AG10803 (cell line): ENCODE measurements around the gene IKZF1.

Source experiments
- DNase-seq: peaks from one replicate; pipeline ENCODE4 v3.0.0; 2010; ENCODE audit warnings: low read depth
- H3K4me3 ChIP-seq: 2 replicates; pipeline ENCODE4 v1.5.1; 2011; ENCODE audit warnings: mild to moderate bottlenecking, low read length, control low read depth
- CTCF ChIP-seq: conservative IDR thresholded peaks from 2 replicates; pipeline ENCODE4 v1.5.1; 2011; ENCODE audit warnings: mild to moderate bottlenecking, low read length, control low read depth, inconsistent platforms

Gene IKZF1

GRCh38 chr7:50393547-50394252, 89.2 kb downstream of the IKZF1 start:
- TF ChIP-seq CTCF, result no peak
- no peak for DNase-seq
- H3K4me3 ChIP-seq, result no peak overlapping the region

- DNase-seq, result no peak
- H3K4me3 ChIP-seq, result no peak overlapping the region
- TF ChIP-seq CTCF, result no peak
Measured at GRCh38 chr7:50394315-50394714, 89.8 kb downstream of the IKZF1 start.

- H3K4me3 ChIP-seq, result no peak overlapping the region
- no peak for TF ChIP-seq CTCF
- DNase-seq, result no peak
Measured at GRCh38 chr7:50396856-50397255, 92.3 kb downstream of the IKZF1 start.

GRCh38 chr7:50397320-50397970, 92.9 kb downstream of the IKZF1 start:
- no peak for DNase-seq
- H3K4me3 ChIP-seq, result no peak overlapping the region
- TF ChIP-seq CTCF, result no peak

GRCh38 chr7:50397971-50398324, 93.4 kb downstream of the IKZF1 start:
- no peak overlapping the region for H3K4me3 ChIP-seq
- TF ChIP-seq CTCF, result no peak
- no peak for DNase-seq

GRCh38 chr7:50399206-50399605, 94.7 kb downstream of the IKZF1 start:
- no peak for TF ChIP-seq CTCF
- no peak for DNase-seq
- H3K4me3 ChIP-seq, result no peak overlapping the region

- TF ChIP-seq CTCF, result no peak
- DNase-seq, result no peak
- H3K4me3 ChIP-seq, result no peak overlapping the region
Measured at GRCh38 chr7:50399635-50400034, 95.1 kb downstream of the IKZF1 start.
